GM12873 (cell line): ENCODE results near the gene FGD3.

ENCODE experiments used
- CTCF ChIP-seq: IDR thresholded peaks from 2 replicates; pipeline ENCODE4 v1.5.1; 2012; ENCODE audit warnings: low read depth, mild to moderate bottlenecking, moderate library complexity, low read length, control low read depth; ENCODE audit not compliant: insufficient read depth; ENCODE audit errors: missing control alignments

FGD3 gene

DNA sequence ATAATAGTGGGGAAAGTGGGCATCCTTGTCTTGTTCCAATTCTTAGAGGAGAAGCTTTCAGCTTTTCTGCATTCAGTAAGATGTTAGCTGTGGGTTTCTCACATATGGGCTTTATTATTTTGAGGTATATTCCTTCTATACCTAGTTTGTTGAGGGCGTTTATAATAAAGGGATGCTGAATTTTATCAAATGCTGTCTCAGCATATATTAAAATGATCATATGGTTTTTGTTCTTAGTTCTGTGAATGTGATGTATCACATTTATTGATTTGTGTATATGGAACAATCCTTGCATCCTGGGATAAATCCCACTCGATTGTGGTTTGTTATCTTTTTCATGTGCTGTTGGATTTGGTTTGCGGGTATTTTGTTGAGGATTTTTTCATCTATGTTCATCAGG, 43.1 kb downstream of the FGD3 start:
- TF ChIP-seq CTCF = no peak

DNA sequence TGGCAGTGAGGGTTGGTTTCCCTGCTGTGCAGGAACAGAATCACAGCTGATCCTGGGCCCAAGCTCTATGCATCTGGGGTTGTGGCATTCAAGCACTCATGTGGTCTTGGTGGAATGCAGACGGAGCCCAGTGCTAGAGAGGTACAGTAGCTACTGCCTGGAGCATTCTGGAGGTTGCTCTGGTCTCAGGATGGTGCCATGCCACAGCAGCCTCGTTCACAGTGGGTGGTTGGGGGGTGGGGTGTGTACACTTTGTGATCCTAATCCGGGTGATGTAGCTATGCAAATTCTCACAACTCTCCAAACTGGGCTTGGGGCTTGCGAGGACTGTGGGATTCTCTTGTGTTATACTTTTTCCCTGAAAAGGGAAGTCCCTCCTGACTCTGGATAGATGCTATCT, 45.2 kb downstream of the FGD3 start:
- TF ChIP-seq CTCF = no peak

DNA sequence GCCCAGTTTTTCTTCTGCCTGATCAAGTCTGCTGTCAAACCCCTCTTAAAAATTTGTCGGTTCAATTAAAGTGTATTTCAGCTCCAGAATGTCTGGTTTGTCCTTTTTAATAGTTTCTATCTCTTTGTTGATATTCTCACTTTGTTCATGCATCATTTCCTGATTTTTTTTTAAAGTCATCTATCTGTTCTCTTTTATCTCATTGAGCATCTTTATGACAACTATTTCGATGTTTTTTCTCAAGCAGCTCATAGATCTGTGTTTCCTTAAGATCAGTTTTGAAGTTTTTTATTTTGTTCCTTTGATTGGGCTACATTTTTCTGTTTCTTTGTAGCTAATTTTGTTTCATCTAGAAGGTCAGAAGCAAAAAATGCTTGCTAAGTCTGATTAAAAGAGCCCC, 53.7 kb downstream of the FGD3 start:
- no peak for TF ChIP-seq CTCF

GRCh38 chr9:93002700-93003099, 55.4 kb downstream of the FGD3 start:
- TF ChIP-seq CTCF = no peak

DNA sequence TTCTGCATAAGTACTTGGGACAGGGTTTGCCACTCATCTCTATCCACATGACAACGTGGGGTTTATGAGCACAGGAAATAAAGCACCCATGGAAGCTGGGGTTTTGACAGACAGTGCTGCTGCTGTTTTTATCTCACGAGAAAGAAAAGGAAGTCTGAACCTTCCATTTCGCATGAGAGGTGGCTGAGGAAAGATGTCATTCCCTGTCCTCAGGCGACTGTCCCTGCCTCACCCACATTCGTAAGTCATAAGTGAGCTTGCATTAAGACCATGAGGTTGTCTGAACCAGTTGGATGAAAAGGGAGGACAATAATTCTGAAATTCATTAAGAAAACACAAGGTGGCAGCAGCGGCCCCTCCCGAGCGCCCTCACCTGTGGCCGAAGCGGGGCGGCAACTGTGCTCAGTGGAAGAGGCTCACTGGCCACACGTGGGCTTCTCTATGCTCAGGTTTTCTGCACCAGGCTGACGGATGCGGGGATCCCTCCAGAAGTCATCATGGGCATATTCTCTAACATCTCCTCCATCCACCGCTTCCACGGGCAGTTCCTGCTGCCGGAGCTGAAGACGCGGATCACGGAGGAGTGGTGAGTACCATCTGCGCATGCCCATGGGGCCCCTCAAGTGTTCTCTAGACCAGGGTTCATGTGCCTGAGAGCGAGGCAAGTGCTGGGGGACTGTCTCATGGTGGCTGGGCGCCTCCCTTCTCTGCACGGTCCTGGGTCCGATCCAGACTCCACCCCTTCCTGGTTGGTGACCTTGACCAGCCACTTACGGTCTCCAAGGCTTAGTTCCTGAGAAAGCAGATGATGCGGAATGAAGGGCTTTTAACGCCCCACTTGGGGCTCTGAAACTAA, 56.5 kb downstream of the FGD3 start:
- TF ChIP-seq CTCF = peak; percentile 77

DNA sequence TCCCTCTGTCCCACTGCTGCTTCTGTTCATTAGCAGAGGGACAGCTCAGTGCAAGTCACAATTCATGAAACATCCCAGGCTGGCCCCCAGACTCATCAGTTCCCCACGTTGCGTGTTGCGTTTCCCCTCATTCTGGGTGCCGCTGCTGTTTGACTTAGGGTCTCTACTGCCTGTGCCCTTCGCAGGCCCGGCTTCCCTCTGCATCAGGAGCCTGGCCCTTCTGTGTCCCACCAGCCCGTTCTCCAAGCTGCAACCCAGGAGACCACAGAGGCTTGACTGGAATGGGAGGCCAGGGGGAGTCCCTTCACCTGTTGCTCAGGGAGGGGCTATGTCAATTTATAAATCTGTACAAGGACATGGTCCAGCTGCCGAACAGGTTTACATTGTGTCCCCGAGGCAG, 57.2 kb downstream of the FGD3 start:
- no peak for TF ChIP-seq CTCF

DNA sequence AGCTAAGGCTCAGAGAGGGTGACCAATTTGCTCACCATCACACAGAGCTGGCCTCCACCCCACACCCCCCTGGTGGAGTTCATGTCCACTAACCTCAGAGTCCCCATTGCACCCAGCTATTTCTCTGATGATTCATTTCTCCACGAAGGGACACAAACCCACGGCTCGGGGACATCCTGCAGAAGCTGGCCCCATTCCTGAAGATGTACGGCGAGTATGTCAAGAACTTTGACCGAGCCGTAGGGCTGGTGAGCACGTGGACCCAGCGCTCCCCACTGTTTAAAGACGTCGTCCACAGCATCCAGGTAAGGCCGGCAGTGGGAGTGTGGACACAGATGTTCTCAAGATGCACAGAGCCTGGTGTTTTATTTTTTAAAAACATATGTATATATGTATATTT, 58.6 kb downstream of the FGD3 start:
- TF ChIP-seq CTCF = no peak
